GM19025 (cell line): Measurements from ENCODE around the gene THAP10.
"Not testable (repeated sequence)": the region's sequence is repeated elsewhere in the genome, so short reads cannot be mapped to it uniquely, and the experiment has no call there.

Experiments used
- ATAC-seq: cut with Tn5 transposase; IDR thresholded peaks from one replicate; pipeline ENCODE4 v1.9.1; 2021; ENCODE audit warnings: mild to moderate bottlenecking, low read depth, moderate library complexity; ENCODE audit not compliant: unreplicated experiment

The THAP10 gene

DNA sequence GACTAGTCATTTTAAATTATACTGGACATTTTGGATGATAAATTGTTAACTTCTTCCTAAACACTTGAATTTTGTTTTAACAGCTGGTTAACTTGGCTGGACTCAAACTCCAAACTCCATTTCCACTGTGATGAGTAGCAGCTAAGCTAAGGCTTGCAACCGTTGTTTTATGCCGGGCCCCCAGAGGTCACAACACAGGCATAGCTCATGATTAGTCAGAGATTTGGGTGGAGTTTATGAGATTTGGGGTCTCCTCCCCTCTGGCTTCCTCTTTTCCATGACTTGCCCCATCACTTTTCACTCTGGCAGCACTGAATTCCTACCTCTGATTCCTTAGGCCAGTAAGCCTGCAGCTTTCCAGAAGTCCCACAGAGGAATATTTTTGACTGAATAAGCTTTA is 12.8 kb downstream of the THAP10 start:
- no peak for ATAC-seq

DNA sequence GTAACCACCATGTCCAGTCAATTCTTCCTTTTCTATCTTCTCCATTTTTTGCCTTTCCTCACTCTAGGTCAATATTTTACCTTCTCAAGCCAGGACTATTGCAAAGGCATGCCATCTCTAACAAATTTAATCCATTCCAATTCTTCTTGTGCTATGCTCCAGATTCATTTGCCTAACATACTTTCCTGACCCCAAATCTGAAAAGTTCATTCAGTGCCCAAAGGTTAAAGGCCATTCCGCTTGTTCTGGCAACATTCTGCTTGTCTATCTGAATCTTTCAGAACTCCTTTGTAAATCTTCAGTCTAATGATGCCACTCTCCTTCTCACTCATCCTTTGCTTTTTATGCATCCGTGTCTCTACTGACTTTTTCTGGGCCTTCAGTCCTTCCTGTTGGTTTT is 15.6 kb downstream of the THAP10 start:
- ATAC-seq = no peak

DNA sequence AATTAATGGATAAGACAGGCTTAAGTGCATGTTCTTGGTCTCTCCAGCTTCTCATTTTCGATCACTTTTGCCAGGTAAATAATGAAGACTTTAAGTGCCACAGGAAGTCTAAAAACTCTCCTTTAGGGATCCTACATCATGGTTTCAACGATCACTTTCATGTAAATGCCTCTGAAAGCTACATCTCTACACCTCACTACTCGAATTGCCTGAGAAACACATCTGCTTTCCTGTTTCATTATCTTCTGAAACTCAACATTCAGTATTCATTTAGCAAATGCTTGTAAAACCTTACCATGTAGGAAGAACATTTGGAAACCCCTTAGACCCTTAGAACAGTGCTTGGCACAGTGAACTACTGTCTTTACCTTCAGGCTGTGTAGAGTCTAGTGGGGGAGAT is 16.2 kb downstream of the THAP10 start:
- no peak for ATAC-seq

DNA sequence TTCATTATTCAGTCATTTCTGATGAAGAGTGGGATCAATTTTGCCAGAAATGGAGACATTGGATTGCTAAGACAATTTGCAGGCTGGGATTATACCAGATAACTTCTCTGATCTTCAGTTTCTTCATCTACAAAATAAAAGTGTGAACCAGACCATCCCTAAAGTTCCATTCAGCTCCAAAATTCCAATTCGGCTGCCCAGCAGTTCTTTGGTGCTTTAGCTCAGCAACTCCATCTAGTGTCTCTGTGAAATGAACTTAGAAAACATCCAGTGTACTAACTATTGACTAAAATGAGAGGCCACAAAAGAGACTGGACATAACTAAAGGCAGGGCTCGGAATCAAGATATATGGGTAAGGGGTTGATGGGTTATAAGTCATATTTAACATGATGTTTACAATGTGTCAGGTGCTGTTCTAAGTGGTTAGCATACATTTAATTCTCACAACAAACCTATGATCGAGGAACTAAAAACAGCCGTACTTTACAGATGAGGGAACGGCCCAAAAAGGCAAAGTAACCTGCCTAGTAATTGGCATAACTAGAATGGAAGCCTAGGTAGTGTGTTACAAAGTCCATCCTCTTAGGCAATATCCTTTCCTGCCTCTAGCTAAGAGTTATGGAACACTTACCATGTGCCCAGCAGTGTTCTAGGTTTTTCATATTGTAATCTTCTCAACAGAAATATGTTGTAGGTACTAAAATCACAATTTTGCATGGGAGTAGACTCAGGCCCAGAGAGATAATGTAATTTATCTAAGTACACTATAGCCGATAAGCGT is 17.0 kb downstream of the THAP10 start:
- ATAC-seq = no peak

DNA sequence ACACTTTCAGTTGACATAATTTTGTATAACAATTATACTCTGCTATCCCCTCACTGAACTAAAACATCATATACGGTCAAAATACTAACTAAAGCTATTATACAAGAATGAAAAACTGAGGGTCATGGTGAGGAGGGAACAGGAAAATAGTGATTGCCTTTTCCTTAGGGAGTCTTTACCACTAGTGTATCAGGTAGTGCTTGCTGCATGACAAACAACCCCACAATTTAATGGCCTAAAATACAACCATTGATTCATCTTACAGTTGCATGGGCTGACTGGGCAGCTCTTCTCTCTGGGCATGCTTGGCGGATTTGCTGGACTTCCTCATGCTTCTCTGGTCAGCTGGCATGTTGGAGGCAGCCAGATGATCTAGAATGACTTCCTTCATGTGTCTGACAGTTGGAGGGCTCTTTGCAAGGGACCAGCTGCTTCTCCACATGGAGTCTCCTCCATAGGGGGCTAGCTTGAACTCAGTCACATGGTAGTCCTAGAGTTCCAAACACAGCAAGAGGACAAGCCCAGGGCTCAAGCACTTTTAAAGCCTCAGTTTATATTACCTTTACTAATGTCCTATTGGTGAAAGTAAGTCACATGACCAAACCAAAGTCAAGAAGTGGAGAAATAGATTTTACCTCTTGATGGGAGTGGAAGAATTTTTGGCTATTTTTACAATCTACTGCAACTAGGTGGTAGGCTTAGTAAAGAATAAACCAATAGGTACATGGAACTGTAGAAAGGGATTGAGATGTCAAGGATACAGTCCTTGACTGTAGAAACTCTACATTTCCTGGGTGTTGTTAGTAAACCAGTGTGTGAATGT is 18.8 kb downstream of the THAP10 start:
- ATAC-seq = no peak

DNA sequence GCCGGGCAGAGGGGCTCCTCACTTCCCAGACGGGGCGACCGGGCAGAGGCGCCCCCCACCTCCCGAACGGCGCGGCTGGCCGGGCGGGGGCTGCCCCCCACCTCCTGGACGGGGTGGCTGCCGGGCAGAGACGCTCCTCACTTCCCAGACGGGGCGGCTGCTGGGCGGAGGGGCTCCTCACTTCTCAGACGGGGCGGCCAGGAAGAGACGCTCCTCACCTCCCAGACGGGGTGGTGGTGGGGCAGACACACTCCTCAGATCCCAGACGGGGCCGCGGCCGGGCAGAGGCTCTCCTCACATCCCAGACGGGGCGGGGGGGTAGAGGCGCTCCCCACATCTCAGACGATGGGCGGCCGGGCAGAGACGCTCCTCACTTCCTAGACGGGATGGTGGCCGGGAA is 20.7 kb downstream of the THAP10 start:
- not testable (repeated sequence) for ATAC-seq

DNA sequence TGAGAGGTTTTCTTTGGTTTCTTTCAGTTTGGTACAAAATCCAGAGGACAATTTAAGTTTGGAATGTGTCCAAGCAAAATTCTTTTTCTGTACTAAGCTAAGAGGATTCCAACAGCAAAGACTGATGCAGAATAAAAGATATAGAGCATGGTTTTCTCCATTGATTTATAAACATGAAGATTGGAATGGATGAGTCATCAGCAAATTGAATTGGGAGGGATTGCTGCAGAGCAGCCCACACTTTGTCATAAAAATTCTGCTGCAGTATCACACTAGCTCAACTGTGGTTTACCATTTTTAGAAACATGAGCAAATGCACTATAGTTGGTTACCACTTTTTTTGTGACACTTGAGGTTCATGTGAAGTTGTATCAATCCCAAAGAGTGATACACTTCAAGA is 22.2 kb downstream of the THAP10 start:
- no peak for ATAC-seq

DNA sequence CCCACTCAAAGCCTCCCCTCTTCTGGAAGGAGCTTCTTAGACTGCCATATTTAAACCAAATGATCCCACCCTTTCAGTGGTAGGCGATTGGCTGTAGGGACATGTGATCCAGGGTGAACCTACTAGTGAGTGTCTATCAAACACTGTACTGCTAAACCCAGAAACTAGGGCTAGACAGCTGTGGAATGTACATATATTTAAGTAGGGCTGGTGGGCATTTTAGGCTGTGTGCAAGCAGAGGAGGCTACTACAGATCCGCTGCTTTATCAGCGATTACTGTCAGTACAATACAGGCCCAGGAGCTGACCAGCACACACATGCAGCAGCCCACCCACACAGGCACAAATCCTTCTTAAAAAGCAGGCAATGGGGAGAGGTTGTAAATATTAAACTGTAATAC is 22.9 kb downstream of the THAP10 start:
- ATAC-seq = no peak

DNA sequence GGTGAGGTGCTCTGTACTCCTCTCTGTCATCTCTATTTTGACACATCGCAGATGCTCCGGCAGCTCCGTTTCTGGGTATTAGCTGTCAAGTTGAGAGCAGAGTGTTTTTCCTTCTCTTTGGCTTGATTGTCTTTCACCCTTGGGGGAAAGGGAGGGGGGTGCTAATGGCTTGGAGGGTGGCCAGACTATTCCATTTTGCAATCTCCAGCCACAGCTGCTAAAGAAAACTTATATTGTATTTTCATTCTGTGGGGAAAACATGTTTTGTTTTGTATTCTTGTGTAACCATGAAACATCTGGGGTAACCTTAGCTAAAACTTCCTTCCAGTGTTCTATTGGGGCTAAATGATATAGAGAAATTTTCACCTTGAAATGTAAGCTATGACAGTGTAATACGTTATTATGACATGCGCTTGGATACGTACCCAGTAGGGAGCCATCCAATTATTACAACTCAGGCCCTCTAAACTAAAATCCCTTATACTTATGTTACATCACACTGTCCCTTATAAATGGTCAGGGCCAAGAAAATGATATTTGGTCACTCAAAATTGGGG is 24.2 kb downstream of the THAP10 start:
- no peak for ATAC-seq

DNA sequence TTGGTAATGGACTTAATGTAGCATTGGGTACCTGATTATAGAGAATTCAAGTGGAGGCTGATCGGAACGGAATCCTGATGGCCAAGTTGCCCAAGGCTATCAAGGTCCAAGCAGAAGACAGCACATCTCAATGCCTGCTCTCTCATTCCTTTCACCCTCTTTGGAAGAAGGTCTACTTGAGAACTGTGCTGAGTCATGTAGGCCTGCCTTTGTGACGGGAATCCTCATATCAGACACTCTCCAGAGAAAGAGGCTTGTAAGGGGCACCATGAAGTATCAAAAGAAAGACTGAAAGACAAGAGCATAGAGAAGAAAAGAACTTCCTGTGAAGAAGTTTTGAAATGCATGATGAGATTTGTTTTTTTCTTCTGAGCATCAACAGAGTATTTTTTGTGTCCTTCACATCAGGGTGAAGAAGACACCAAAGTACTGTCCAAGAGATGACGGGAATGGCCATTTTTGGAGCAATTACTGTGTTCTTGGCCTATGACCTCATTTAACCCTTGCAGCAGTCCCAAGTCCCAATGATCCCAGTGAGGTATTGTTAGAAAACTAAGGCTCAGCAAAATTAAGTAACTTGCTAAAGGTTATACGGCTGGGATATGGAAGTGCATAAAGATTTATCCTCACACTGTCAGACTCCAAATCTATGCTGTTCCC is 25.1 kb downstream of the THAP10 start:
- ATAC-seq = no peak

DNA sequence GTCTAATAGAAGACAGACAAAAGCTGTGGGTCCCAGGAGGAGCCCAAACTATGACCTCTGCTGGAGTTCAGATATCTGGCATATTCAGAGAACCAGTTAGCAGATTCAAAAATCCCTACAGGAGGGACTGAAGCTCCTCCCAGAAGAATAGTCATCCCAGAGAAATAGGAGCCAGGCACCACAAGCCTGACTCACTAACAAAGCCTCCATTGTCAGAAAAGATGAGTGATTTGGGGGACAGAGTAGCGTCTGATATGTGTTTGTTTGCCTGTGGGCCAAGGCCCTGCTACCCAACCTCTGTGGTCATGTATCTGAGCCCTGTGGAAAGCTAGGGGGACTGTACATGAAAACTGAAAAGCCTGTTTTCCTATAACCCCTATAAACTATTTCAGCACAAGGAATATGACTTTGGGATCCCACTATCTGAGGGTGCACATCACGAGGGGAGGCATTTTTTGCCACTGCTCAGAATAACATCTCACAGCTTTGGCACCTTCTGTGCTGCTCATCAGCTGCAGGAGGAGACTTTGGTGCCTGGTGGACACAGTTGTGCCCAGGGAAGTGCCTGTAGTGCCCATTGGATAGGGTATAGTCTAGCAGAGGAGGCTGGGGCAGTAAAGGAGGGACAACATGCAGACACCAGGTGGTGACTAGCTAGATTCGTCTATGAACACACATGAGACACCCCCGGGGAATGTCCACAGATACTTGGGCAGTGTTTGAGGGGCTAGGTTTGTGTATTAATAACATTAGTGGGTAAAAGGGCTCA is 28.6 kb downstream of the THAP10 start:
- no peak for ATAC-seq

DNA sequence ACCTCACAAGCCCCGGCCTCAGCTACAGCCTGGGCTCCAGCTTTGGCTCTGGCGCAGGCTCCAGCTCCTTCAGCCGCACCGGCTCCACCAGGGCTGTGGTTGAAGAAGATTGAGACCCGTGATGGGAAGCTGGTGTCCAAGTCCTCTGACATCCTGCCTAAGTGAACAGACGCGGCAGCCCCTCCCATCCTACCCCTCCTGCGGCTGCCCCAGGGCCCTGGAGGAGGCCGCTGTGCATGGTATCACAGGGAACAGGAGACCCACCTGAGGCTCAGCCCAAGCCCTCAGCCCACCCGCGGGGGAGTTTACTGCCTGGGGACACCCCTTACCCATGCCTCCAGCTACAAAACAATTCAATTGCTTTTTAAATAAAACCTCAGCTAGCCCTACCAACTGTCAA is 32.2 kb downstream of the THAP10 start:
- ATAC-seq = no peak

DNA sequence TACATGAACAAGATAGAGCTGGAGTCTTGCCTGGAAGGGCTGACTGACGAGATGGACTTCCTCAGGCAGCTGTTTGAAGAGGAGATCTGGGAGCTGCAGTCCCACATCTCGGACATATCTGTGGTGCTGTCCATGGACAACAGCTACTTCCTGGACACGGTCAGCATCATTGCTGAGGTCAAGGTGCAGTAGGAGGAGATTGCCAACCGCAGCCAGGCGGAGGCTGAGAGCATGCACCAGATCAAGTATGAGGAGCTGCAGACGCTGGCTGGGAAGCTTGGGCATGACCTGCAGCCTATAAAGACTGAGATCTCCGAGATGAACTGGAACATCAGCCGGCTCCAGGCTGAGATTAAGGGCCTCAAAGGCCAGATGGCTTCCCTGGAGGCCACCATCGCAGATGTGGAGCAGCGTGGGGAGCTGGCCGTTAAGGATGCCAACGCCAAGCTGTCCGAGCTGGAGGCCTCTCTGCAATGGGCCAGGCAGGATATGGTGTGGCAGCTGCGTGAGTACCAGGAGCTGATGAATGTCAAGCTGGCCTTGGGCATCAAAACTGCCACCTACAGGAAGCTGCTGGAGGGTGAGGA is 32.8 kb downstream of the THAP10 start:
- ATAC-seq = no peak

DNA sequence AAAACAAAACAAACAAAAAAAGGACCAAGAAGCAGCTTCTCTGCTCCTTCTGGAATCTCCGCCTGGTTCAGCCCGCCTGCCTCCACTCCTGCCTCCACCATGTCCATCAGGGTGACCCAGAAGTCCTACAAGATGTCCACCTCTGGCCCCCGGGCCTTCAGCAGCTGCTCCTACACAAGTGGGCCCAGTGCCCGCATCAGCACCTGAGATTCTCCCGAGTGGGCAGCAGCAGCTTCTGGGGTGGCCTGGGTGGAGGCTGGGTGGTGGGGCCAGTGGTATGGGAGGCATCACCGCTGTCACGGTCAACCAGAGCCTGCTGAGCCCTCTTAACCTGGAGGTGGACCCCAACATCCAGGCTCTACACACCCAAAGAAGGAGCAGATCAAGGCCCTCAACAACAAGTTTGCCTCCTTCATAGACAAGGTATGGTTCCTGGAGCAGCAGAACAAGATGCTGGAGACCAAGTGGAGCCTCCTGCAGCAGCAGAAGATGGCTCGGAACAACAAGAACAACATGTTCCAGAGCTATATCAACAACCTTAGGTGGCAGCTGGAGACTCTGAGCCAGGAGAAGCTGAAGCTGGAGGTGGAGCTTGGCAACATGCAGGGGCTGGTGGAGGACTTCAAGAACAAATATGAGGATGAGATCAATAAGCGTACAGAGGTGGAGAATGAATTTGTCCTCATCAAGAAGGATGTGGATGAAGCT is 33.5 kb downstream of the THAP10 start:
- not testable (repeated sequence) for ATAC-seq

DNA sequence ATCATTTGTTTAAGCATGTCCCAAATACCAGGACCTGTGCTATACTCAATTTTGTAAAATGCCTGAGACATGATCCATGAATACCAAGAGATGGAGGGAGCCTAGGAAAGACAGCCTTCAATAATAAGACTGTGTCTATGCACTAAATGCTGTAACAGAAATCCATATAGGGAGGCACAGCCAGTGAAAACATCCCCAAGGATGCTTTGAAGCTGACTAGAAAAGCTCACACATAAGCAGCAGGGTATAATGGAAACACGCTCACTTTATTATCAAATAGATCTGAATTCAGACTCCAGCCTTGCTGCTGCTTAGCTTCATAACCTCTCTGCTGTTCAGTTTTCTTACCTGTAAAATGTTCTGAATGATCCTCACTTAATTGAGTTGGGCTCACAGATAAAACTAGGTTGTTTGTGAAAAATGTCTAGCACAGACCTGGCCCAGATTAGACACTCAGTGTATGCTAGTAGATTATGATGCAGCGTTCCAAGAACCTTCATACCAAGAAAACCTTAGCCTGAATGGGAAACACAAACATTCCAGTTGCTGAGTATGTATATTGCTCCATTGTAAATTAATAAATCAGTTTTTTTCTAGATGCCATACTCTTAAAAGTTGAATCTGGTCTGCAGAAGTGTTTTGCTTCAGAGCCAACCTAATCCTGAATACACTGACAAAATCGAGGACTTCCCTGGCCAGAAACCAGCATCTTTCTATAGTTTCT is 34.5 kb downstream of the THAP10 start:
- ATAC-seq = no peak

DNA sequence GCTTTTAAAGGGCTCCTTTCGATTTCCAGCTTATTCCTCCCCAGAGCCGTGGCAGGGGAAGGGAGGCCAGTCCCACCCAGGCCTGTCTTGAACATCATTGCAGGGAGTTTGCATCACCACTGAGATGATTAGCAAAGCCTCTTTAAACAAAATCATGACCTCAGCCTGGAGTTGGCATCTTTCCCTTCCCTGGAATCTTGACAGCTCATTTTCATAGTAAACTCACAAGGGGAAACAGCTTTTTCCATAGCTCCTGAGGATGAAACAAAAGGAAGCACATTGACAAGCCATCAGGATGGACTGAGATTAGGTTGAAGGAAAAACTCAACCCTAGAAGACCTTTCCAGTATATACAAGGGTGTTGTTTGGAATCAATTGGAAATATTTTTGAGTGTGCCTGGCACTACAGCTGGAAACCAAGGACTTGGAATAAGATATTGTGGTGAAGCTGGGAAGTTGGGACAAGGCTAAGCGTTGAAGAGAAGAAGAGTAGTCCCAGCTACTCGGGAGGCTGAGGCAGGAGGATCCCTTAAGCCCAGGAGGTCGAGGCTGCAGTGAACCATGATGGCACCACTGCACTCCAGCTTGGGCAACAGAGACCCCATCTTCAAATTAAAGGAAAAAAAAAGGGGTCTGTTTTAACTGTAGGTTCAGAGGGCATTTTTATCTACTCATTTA is 35.2 kb downstream of the THAP10 start:
- no peak for ATAC-seq

DNA sequence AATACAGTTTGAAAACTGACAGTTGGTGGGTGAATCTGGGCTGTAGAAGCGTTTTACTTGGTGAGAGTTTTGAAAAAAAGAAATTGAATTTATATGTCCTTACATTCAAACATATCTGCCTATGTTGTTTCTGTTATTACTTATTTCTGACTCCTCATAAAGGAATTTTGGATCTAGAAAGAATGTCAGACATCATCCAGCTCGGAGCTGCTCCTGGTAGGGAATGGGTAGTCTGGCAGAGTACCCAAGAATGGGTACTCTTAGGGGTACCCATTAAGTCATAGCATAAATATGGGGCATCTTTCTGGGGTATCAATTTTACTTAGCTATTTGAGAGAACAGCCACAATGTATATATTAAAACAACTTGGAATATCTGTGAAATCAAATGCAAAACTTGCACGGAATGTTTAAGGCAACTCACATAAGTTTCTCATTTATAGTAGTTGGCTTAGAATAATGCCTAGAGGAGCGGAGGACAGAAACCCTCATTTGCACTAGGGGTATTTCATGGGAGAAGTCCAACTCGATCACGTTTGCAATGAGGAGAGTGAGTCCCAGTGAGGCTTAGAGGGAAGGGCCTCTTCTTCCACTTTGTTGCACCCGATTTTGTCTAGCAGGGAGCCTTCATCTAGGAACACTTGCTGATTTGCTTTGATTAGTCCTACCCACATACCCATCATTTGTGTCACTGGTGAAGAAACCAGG is 35.9 kb downstream of the THAP10 start:
- ATAC-seq = no peak

DNA sequence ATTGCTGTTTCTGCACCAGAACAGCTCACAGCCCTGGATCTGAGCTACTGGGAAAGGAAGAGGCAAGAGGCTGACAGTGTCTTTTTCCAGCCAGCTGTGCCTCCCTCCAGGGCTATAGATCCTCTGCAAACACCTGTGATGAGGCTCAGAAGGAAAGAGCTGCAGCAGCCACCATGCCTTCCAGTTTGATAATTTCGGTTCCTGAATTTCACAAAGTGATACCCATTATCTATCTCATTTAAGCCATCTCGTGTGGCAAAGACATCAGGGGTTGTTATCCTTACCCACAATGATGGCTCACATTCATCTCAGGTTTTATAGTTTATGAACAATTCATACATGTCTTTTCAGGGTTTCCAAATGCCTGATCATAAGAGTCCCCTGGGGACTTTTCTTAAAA is 36.5 kb downstream of the THAP10 start:
- ATAC-seq = no peak
